Measurements from ENCODE around the gene DPF1.

GRCh38 chr19:38199340-38199739, 24.7 kb downstream of the DPF1 start:
- TF ChIP-seq EZH2 (IDR thresholded peaks at IDR 0.05; ENCODE audit: borderline replicate concordance) (no peak), CTCF (IDR thresholded peaks at IDR 0.05; ENCODE audit: poor library complexity) (no peak)
